Activated CD4-positive, alpha-beta T cell treated with anti-CD3 and anti-CD28 coated beads, Interleukin-2, amount 10 ng/mL, durations not matched to agents 24 days and 14 days (primary cell): ENCODE results near the gene SORCS2. TPM values are rescaled to one million over a fixed set of nuclear protein-coding genes. Genes with fewer than 3 reads are reported as not detected.
"Not testable (repeated sequence)": the region's sequence is repeated elsewhere in the genome, so short reads cannot be mapped to it uniquely, and the experiment has no call there.

Source experiments
- DNase-seq: peaks from one replicate; pipeline ENCODE4 v3.0.0; 2022
- H3K27ac Mint-ChIP-seq: one replicate; pipeline ENCODE4 v1.8.0; 2022; ENCODE audit warnings: mild to moderate bottlenecking, mixed read lengths
- H3K27me3 Mint-ChIP-seq: one replicate; pipeline ENCODE4 v1.8.0; 2022; ENCODE audit warnings: mixed read lengths
- H3K36me3 Mint-ChIP-seq: one replicate; pipeline ENCODE4 v1.8.0; 2022; ENCODE audit warnings: low read depth, mild to moderate bottlenecking, mixed read lengths
- H3K4me1 Mint-ChIP-seq: one replicate; pipeline ENCODE4 v1.8.0; 2021; ENCODE audit warnings: mixed read lengths
- H3K4me3 Mint-ChIP-seq: one replicate; pipeline ENCODE4 v1.8.0; 2022; ENCODE audit warnings: mild to moderate bottlenecking, moderate library complexity, mixed read lengths
- H3K9me3 Mint-ChIP-seq: one replicate; pipeline ENCODE4 v1.8.0; 2021; ENCODE audit warnings: mixed read lengths
- intact Hi-C: fragments of 100-400 bp; cut with micrococcal nuclease; formaldehyde crosslinking; loops from one replicate; pipeline ENCODE4 v1.15.1; 2023
- total RNA-seq: library from RNA; stranded (reverse); gene quantifications from 2 replicates; pipeline ENCODE4 v1.2.3, GENCODE V29; 2022

SORCS2 gene
- total RNA-seq, 1 donor from 2014 or later: not detected

DNA sequence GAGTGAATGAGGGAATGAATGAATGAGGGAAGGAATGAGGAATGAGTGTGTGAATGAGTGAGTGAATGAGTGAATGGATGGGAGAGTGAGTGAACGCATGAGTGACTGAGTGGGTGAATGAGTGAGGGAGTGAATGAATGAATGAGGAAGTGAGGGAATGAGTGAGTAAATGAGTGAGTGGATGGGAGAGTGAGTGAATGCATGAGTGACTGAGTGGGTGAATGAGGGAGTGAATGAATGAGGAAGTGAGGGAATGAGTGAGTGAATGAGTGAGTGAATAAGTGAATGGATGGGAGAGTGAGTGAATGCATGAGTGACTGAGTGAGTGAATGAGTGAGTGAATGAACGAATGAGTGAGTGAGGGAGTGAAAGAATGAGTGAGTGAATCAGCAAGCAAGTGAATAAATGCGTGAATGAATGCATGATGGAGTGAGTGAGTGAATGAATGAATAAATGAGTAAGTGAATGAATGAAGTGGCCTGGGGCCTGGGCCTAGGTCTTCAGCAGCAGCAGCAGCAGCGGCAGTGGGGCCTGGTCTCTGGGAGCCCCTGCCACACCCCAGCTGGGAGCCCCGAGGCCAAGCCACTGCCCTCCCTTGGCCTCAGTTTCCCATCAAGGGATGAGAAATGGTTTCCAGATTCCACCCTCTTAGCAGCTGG is 258.6 kb downstream of the SORCS2 start:
- intact Hi-C loops: no loop called here
- Mint-ChIP-seq H3K36me3 (no peaks in the 10 kb centered on the region), H3K27me3 (no peaks in the 10 kb centered on the region), H3K9me3 (peaks cover 3% of the 10 kb centered on the region), H3K4me1 (no peaks in the 10 kb centered on the region), H3K4me3 (no peak overlapping the region), H3K27ac (no peak overlapping the region)
- no peak for DNase-seq

DNA sequence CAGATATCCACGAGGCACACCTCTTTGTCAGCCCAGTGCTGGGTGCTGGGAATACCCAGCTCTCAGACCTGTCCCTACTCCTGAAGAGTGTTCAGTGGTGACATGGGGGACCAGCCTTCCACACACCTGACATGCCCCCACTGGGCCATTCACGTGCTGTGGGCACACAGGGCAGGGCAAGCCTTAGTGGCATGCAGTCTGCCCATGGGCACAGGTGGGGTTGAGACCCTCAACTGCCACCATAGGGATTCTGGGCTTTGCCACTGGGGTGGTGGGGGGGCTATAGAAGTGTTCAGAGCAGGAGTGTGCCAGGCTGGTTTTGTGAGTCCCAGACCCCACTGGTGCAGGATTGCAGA is 259.1 kb downstream of the SORCS2 start:
- H3K27me3 Mint-ChIP-seq: no peaks in the 10 kb centered on the region
- peaks cover 3% of the 10 kb centered on the region for H3K9me3 Mint-ChIP-seq
- H3K4me1 Mint-ChIP-seq: no peaks in the 10 kb centered on the region
- H3K27ac Mint-ChIP-seq: no peak overlapping the region
- no peaks in the 10 kb centered on the region for H3K36me3 Mint-ChIP-seq
- DNase-seq: no peak
- intact Hi-C loops: no loop called here
- no peak overlapping the region for H3K4me3 Mint-ChIP-seq

DNA sequence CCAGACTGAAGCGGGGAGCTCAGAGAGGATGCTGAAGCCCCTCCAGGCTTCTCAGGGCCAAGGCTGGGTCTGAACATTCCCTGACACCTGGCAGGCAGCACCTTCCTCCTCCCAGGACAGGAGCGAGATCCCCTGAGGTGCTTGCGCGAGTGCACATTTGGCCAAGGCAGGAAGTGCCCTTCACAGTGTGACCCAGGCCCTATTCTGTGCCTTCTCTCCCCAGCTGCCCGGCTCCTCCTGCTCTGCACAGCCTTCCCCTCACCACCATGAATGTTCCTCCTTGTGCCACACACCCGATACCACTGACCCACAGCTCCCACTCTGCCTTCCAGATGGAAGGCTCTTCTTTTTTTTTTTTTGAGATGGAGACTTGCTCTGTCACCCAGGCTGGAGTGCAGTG is 259.5 kb downstream of the SORCS2 start:
- Mint-ChIP-seq H3K4me3 (no peak overlapping the region), H3K27me3 (no peaks in the 10 kb centered on the region), H3K9me3 (peaks cover 3% of the 10 kb centered on the region), H3K4me1 (no peaks in the 10 kb centered on the region), H3K27ac (no peak overlapping the region), H3K36me3 (no peaks in the 10 kb centered on the region)
- intact Hi-C loops: no loop called here
- DNase-seq: no peak

DNA sequence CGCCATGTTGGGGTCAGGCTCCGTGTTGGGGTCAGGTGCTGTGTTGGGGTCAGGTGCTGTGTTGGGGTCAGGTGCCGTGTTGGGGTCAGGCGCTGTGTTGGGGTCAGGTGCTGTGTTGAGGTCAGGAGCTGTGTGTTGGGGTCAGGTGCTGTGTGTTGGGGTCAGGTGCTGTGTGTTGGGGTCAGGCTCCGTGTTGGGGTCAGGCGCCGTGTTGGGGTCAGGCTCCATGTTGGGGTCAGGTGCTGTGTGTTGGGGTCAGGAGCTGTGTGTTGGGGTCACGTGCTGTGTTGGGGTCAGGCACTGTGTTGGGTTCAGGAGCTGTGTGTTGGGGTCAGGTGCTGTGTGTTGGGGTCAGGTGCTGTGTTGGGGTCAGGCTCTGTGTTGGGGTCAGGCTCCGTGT is 260.5 kb downstream of the SORCS2 start:
- intact Hi-C loops, H3K4me3 Mint-ChIP-seq, H3K27ac Mint-ChIP-seq, H3K9me3 Mint-ChIP-seq, H3K4me1 Mint-ChIP-seq, H3K27me3 Mint-ChIP-seq, DNase-seq, H3K36me3 Mint-ChIP-seq: not testable (repeated sequence)

DNA sequence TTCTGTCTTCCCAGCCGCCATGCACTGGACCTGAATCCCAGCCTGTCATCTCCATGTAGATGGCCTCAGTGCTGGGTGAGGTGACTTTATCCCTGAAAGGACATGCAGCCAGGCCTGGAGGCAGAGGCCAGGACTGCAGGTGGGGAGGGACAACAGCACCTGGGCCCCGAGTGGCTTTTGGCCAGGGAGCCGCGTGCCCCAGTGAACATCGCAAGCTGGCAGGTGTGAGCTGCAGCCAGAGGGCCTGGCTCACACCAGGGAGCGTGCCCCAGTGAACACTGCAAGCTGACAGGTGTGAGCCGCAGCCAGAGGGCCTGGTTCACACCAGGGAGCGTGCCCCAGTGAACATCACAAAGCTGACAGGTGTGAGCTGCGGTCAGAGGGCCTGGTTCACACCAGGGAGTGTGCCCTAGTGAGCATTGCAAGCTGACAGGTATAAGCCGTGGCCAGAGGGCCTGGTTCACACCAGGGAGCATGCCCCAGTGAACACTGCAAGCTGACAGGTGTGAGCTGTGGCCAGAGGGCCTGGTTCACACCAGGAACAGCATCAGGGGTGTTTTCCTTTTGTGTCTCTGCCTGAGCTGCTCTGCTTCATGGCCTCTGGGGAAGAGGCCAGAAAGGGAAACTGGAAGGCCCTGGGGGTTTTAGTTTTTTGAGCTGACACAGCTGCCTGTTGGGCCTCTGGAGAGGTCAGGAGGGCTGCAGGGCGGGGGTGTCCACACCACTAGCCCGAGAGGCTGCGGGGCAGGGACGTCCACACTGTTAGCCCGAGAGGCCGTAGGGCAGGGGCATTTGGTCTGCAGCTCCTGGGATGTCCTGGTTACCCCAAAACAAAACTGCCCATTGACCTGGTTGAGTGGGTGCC is 265.1 kb downstream of the SORCS2 start:
- no peak overlapping the region for H3K27ac Mint-ChIP-seq
- no peak overlapping the region for H3K4me3 Mint-ChIP-seq
- no peaks in the 10 kb centered on the region for H3K27me3 Mint-ChIP-seq
- H3K36me3 Mint-ChIP-seq: no peaks in the 10 kb centered on the region
- intact Hi-C loops: no loop called here
- no peaks in the 10 kb centered on the region for H3K4me1 Mint-ChIP-seq
- DNase-seq: no peak
- no peaks in the 10 kb centered on the region for H3K9me3 Mint-ChIP-seq

DNA sequence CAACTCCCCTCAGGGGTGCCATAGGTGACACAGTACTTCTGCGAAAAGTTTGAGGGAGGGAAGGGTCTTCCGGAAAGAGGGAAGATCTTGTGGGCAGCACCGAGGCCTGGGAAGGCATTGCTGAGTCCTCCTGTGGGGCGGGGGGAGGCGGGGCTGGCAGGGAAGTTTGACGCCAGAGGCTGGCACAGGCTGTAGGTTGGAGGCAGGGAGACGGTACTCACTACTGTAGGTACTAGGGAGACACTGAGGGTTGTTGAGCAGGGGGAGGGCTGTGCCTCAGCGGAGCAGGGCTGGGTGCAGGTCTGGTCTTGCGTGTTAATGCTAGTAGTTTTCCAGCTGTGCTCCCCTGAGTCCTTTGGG is 265.7 kb downstream of the SORCS2 start:
- H3K4me3 Mint-ChIP-seq: no peak overlapping the region
- no peak for DNase-seq
- H3K27ac Mint-ChIP-seq: no peak overlapping the region
- no peaks in the 10 kb centered on the region for H3K36me3 Mint-ChIP-seq
- H3K4me1 Mint-ChIP-seq: no peaks in the 10 kb centered on the region
- no peaks in the 10 kb centered on the region for H3K27me3 Mint-ChIP-seq
- H3K9me3 Mint-ChIP-seq: no peaks in the 10 kb centered on the region
- intact Hi-C loops: no loop called here

DNA sequence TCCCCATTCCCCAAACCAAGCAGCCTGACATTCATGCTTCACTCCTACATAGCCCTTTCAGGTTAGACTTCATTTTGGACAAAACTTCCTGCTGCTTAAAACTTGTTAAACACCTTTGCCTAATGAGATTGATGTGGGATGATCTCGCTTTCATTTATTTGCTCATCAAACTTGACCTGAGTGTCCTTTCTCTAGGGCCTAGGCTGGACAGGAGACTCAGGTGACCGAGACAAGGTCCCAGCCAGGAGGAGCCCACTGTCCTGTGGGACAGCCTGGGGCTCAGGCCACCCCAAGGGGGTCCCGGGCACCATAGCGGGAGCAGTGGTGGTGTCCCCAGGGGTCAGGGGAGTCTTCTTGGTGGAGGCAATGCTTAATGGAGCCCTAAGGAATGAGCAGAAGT is 266.1 kb downstream of the SORCS2 start:
- Mint-ChIP-seq H3K9me3 (no peaks in the 10 kb centered on the region), H3K36me3 (no peaks in the 10 kb centered on the region), H3K27ac (no peak overlapping the region), H3K4me1 (no peaks in the 10 kb centered on the region), H3K4me3 (no peak overlapping the region), H3K27me3 (no peaks in the 10 kb centered on the region)
- no peak for DNase-seq
- intact Hi-C loops: no loop called here

DNA sequence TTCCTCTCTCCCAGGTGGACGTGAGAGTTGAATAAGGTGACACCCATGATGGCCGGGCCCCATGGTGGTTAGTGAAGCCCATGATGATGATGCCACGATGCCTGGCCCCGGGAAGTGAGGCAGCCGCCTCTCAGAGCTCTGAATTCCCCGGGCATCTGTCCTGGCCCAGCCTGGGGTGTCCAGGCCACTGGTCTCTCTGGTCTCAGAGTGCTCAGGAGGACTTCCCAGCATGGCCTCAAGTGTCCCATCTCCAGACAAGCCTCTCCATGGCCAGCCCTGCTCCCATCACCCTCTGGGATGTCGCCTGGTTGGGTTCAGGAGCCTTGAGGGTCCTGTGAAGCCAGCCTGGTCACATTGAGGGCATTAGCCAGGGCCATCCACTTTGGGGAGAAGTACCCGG is 267.1 kb downstream of the SORCS2 start:
- Mint-ChIP-seq H3K4me1 (no peaks in the 10 kb centered on the region), H3K9me3 (no peaks in the 10 kb centered on the region), H3K4me3 (no peak overlapping the region), H3K36me3 (no peaks in the 10 kb centered on the region), H3K27ac (no peak overlapping the region), H3K27me3 (no peaks in the 10 kb centered on the region)
- no peak for DNase-seq
- intact Hi-C loops: no loop called here

DNA sequence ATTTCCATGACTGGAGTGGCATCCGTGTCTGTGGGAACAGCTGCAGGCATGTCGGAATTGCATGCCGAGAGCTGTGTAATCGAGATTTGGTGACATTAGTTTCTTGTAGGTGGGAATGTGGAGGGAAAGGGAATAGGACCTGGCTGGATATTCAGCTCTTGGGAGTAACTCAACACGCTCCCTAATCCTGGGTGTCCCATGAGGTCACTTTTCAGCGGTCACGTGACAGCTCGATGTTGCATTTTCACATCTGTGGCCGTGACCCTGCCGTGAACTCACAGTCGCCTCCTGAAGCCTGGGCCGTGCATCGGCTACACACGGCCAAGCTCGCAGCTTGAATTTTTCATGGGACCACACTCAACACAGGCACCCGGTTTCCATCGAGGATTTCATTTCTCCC is 268.2 kb downstream of the SORCS2 start:
- Mint-ChIP-seq H3K9me3 (no peaks in the 10 kb centered on the region), H3K27me3 (no peaks in the 10 kb centered on the region), H3K4me1 (no peaks in the 10 kb centered on the region), H3K36me3 (no peaks in the 10 kb centered on the region), H3K27ac (no peak overlapping the region), H3K4me3 (no peak overlapping the region)
- DNase-seq: no peak
- intact Hi-C loops: no loop called here

DNA sequence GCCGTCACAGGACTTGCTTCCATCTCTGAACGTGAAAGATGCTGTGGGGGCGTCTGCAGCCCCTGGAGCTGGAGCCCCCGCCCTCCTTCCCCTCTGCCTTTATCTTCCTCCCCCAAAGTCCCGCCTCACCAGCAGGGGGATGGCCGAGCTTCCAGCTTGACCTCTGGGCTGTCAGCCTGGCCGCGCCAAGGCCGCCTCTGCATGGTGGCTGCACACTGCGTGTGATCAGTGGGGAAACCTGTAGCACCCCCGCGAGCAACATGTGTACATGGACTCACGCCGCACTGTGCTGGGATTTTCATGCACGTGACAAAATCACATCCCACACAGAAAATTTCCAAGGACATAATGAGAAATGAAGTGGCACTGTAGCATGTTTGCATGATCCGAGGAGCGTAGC is 268.9 kb downstream of the SORCS2 start:
- Mint-ChIP-seq H3K4me1 (no peaks in the 10 kb centered on the region), H3K4me3 (no peak overlapping the region), H3K27me3 (no peaks in the 10 kb centered on the region), H3K27ac (no peak overlapping the region), H3K9me3 (no peaks in the 10 kb centered on the region), H3K36me3 (no peaks in the 10 kb centered on the region)
- intact Hi-C loops: no loop called here
- DNase-seq: no peak

DNA sequence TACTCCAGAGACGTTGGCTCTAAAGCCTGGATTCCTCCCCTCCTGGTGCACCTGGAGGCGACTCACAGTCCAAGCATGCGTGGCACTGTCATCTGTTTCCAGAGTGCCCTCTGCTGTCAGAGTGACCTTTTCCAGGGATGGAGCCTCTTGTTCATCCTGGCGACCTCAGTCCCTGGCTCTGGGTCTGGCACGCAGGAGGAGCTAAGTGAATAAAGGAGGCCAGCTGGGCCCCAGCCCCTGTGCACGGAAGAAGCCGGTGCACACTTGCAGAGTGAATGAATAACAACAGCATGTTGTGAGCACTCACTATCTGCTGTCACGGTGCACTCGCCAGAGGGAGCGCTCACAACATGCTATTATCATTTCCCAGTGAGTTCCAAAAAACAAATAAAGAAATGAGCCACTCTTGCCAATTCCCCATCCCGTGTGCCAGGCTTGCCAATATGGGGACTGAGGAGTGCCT is 270.2 kb downstream of the SORCS2 start:
- no peak overlapping the region for H3K4me3 Mint-ChIP-seq
- H3K4me1 Mint-ChIP-seq: no peaks in the 10 kb centered on the region
- DNase-seq: no peak
- H3K27me3 Mint-ChIP-seq: no peaks in the 10 kb centered on the region
- H3K27ac Mint-ChIP-seq: no peak overlapping the region
- no peaks in the 10 kb centered on the region for H3K36me3 Mint-ChIP-seq
- no peaks in the 10 kb centered on the region for H3K9me3 Mint-ChIP-seq
- intact Hi-C loops: no loop called here

DNA sequence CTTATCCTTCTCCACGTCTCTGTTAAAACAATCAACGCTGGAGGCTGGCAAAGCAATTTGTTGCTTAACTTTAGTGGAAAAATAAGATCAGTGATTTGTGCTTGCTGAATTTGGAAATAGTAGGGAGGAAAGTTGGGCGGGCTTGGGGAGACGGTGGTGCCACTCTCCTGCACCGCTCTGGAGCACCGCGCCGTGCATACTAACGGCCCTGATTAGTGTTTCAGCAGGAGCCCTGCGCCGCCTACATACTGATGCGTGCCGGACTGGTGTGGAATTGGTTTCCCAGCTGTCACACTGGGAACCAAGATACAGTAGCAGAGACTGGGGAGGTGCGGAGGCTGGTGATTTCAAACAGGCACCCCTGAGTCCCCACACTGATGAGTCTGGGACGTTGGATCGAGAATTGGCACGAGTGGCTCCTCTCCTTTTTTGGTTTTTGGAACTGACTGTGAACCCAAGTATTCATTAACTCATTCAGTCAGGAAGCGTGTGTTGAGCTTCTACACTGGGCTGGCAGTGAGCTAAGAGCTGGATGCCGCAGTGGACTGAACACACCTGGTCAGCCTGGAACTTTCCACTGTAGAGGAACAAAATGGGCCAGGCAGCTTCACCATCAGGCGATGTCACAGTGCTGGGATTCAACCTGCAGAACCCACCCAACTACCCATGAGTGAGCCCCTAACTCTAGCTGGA is 271.4 kb downstream of the SORCS2 start:
- Mint-ChIP-seq H3K27ac (no peak overlapping the region), H3K4me1 (no peaks in the 10 kb centered on the region), H3K4me3 (no peak overlapping the region), H3K36me3 (no peaks in the 10 kb centered on the region), H3K9me3 (no peaks in the 10 kb centered on the region), H3K27me3 (no peaks in the 10 kb centered on the region)
- intact Hi-C loops: no loop called here
- no peak for DNase-seq

DNA sequence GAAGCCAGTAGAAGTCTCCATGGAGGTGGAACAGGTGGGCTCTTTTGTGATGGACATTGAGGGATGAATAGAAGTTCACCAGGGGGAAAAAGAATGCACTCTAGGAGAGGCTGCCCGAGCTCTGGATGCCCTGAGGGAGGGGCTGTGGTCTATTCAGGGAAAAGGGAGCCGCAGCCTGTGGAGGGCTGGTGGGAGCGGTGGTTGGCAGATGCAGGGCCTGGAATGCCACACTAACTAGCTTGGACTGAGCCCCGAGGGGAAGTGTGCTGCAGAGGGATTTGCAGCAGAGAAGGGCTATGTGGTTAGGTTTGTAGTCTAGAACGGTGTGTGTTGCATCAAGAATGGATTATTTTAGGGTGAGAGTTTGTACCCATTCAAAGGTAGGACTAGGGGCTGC is 271.9 kb downstream of the SORCS2 start:
- Mint-ChIP-seq H3K4me3 (no peak overlapping the region), H3K36me3 (no peaks in the 10 kb centered on the region), H3K9me3 (no peaks in the 10 kb centered on the region), H3K27ac (no peak overlapping the region), H3K27me3 (no peaks in the 10 kb centered on the region), H3K4me1 (no peaks in the 10 kb centered on the region)
- intact Hi-C loops: no loop called here
- no peak for DNase-seq

DNA sequence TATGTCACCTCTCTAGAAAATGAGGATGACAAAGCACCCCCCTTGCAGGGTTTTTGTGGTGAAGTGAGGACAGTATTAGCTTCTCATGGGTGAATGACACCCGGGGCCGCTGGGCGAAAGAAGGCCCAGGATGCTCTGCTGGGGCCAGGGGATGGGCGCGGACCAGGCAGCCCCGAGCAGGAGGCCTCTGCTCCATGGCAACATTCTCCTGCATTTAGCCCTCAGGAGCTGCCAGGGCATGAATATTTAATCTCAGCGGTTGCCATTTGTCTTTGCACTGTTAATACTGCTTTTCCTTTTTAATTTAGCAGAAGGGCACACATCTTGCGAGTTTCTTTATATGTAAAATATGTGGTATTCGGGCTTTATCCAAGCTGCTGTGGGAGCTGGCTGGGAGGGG is 272.7 kb downstream of the SORCS2 start:
- no peak overlapping the region for H3K27ac Mint-ChIP-seq
- intact Hi-C loops: no loop called here
- no peaks in the 10 kb centered on the region for H3K36me3 Mint-ChIP-seq
- no peak overlapping the region for H3K4me3 Mint-ChIP-seq
- H3K4me1 Mint-ChIP-seq: no peaks in the 10 kb centered on the region
- no peaks in the 10 kb centered on the region for H3K27me3 Mint-ChIP-seq
- H3K9me3 Mint-ChIP-seq: no peaks in the 10 kb centered on the region
- DNase-seq: no peak
